ENCODE measurements around the gene TRIM61. TPM values are rescaled to one million over a fixed set of nuclear protein-coding genes. Genes with fewer than 3 reads are reported as not detected.

The TRIM61 gene
- polyA plus RNA-seq, 1 donor (not counting 4 experiments of a cell fraction or from before 2014, with no cell fraction given) = 0.45 TPM

GRCh38 chr4:165010487-165010886, 33.0 kb upstream of the TRIM61 start:
- no peaks in the 10 kb centered on the region for H3K79me2 ChIP-seq (ENCODE audit: control insufficient read depth, insufficient read depth, low read length)
- H3K4me1 ChIP-seq (ENCODE audit: control insufficient read depth, extremely low read depth, insufficient read depth, low read length) = no peaks in the 10 kb centered on the region
- no peaks in the 10 kb centered on the region for H3K27me3 ChIP-seq (ENCODE audit: control insufficient read depth, extremely low read depth, insufficient read depth, low read length)
- DNase-seq (ENCODE audit: low read depth, low spot score) = no peak
- no peaks in the 10 kb centered on the region for H3K36me3 ChIP-seq (ENCODE audit: control insufficient read depth in 2 of 2, extremely low read depth in 1 of 2, insufficient read depth in 2 of 2, low read length in 2 of 2)
- H3K9me3 ChIP-seq (ENCODE audit: control insufficient read depth, low read depth, low read length) = no peaks in the 10 kb centered on the region
- H3K9ac ChIP-seq (ENCODE audit: control insufficient read depth, extremely low read depth, insufficient read depth, low read length) = no peak overlapping the region
- H3K27ac ChIP-seq (ENCODE audit: control insufficient read depth, insufficient read depth, low read length) = no peak overlapping the region
- FAIRE-seq = no peak
- no peaks in the 10 kb centered on the region for H4K20me1 ChIP-seq (ENCODE audit: control insufficient read depth, extremely low read depth, insufficient read depth, low read length)
- dilution Hi-C loops (cut with MboI; ENCODE audit: extremely low pct_ligation_motif_present, low sequenced_read_pairs) = no loop called here
- TF ChIP-seq CTCF (optimal IDR thresholded peaks at IDR 0.05 in 1 of 3, IDR thresholded peaks at IDR 0.05 in 1 of 3, conservative IDR thresholded peaks at IDR 0.05 in 1 of 3; ENCODE audit: extremely low read depth in 1 of 3, insufficient read depth in 2 of 3, low read length in 3 of 3) = no peak
- no peak for TF ChIP-seq EZH2 (IDR thresholded peaks at IDR 0.05; ENCODE audit: low read length)
- no peak overlapping the region for H3K4me3 ChIP-seq (ENCODE audit: control insufficient read depth in 2 of 3, extremely low read depth in 1 of 3, insufficient read depth in 2 of 3, low read depth in 1 of 3, low read length in 3 of 3)
- no peaks in the 10 kb centered on the region for H3K9me1 ChIP-seq (ENCODE audit: control insufficient read depth, extremely low read depth, insufficient read depth, low read length)
- no peak overlapping the region for H3K4me2 ChIP-seq (ENCODE audit: control insufficient read depth, extremely low read depth, insufficient read depth, low read depth, low read length)
- no peak overlapping the region for H2AFZ ChIP-seq (ENCODE audit: control insufficient read depth, low read length)

DNA sequence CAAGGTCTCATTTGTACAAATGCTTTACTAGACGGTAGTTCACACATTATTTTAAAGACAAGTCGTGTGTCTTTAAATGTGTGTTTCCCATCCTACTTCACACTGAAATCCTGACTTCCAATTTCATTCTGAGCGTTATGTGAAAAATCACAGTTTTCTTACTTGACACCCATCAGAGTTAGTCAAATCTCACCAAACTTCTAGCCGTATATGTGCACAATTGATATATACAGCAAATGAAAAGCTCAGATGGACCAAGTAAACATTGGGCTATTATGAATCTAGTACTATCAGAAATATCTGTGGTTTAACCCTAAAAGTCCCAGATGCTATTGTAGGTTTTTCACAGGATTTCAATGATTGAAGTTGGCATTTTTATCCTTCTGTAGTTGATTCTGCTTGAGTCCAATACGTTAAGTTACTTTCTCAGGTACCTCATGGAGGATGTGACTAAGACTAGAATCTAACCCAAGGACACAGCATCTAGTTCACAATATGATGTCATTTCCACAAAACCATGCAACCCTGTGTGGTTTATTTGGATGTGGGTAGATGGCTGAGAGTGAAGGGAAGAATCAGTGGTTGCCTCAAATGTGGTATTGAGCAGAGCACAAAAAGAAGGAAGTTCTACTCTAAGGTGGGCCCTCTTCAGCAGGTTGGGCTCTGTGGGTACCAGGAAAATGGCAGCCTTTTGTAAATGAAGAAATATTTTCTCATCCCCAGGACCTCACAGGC, 32.2 kb upstream of the TRIM61 start:
- no peaks in the 10 kb centered on the region for H3K27me3 ChIP-seq (ENCODE audit: control insufficient read depth, extremely low read depth, insufficient read depth, low read length)
- FAIRE-seq (no peak), DNase-seq (ENCODE audit: low read depth, low spot score) (no peak)
- dilution Hi-C loops (cut with MboI; ENCODE audit: extremely low pct_ligation_motif_present, low sequenced_read_pairs) = no loop called here
- H4K20me1 ChIP-seq (ENCODE audit: control insufficient read depth, extremely low read depth, insufficient read depth, low read length) = no peaks in the 10 kb centered on the region
- TF ChIP-seq EZH2 (IDR thresholded peaks at IDR 0.05; ENCODE audit: low read length) = no peak
- TF ChIP-seq CTCF (optimal IDR thresholded peaks at IDR 0.05 in 1 of 3, IDR thresholded peaks at IDR 0.05 in 1 of 3, conservative IDR thresholded peaks at IDR 0.05 in 1 of 3; ENCODE audit: extremely low read depth in 1 of 3, insufficient read depth in 2 of 3, low read length in 3 of 3) = no peak
- H3K27ac ChIP-seq (ENCODE audit: control insufficient read depth, insufficient read depth, low read length) = no peak overlapping the region
- no peaks in the 10 kb centered on the region for H3K36me3 ChIP-seq (ENCODE audit: control insufficient read depth in 2 of 2, extremely low read depth in 1 of 2, insufficient read depth in 2 of 2, low read length in 2 of 2)
- H3K4me2 ChIP-seq (ENCODE audit: control insufficient read depth, extremely low read depth, insufficient read depth, low read depth, low read length) = no peak overlapping the region
- no peak overlapping the region for H3K4me3 ChIP-seq (ENCODE audit: control insufficient read depth in 2 of 3, extremely low read depth in 1 of 3, insufficient read depth in 2 of 3, low read depth in 1 of 3, low read length in 3 of 3)
- no peaks in the 10 kb centered on the region for H3K9me1 ChIP-seq (ENCODE audit: control insufficient read depth, extremely low read depth, insufficient read depth, low read length)
- no peaks in the 10 kb centered on the region for H3K9me3 ChIP-seq (ENCODE audit: control insufficient read depth, low read depth, low read length)
- H3K9ac ChIP-seq (ENCODE audit: control insufficient read depth, extremely low read depth, insufficient read depth, low read length) = no peak overlapping the region
- no peak overlapping the region for H2AFZ ChIP-seq (ENCODE audit: control insufficient read depth, low read length)
- no peaks in the 10 kb centered on the region for H3K4me1 ChIP-seq (ENCODE audit: control insufficient read depth, extremely low read depth, insufficient read depth, low read length)
- no peaks in the 10 kb centered on the region for H3K79me2 ChIP-seq (ENCODE audit: control insufficient read depth, insufficient read depth, low read length)

Measured in keratinocyte (primary cell).